HG02885 (cell line): ENCODE results near the gene MYO1C.
A peak's percentile ranks its signal among the peaks of the same experiment; 100 is the strongest.

Source experiments
- ATAC-seq: cut with Tn5 transposase; IDR thresholded peaks from one replicate; pipeline ENCODE4 v1.9.1; 2021; ENCODE audit warnings: mild to moderate bottlenecking; ENCODE audit not compliant: unreplicated experiment, poor library complexity

Gene MYO1C

GRCh38 chr17:1487939-1488825 is 4.3 kb downstream of the MYO1C start:
- ATAC-seq = peak; percentile 37

GRCh38 chr17:1486802-1487695 is 5.4 kb downstream of the MYO1C start:
- no peak for ATAC-seq

- ATAC-seq = no peak
Measured at GRCh38 chr17:1485423-1486376, 6.8 kb downstream of the MYO1C start.

GRCh38 chr17:1484676-1485422 is 7.6 kb downstream of the MYO1C start:
- ATAC-seq = peak; percentile 34

GRCh38 chr17:1484060-1484535 is 8.4 kb downstream of the MYO1C start:
- ATAC-seq = no peak

- ATAC-seq = no peak
Measured at GRCh38 chr17:1482680-1483079, 9.8 kb downstream of the MYO1C start.

- no peak for ATAC-seq
Measured at GRCh38 chr17:1481736-1482135, 10.8 kb downstream of the MYO1C start.

GRCh38 chr17:1480747-1481465 is 11.6 kb downstream of the MYO1C start:
- no peak for ATAC-seq

GRCh38 chr17:1478418-1478817 is 14.1 kb downstream of the MYO1C start:
- ATAC-seq = no peak

- no peak for ATAC-seq
Measured at GRCh38 chr17:1475321-1475854, 17.1 kb downstream of the MYO1C start.

- ATAC-seq = peak; percentile 69
Measured at GRCh38 chr17:1474402-1475189, 17.9 kb downstream of the MYO1C start.

- no peak for ATAC-seq
Measured at GRCh38 chr17:1473841-1474240, 18.6 kb downstream of the MYO1C start.

- no peak for ATAC-seq
Measured at GRCh38 chr17:1473170-1473569, 19.3 kb downstream of the MYO1C start.

GRCh38 chr17:1471911-1472821 is 20.3 kb downstream of the MYO1C start:
- ATAC-seq = no peak

- ATAC-seq = no peak
Measured at GRCh38 chr17:1471490-1471889, 21.0 kb downstream of the MYO1C start.

- ATAC-seq = no peak
Measured at GRCh38 chr17:1470755-1471462, 21.6 kb downstream of the MYO1C start.
